GM11168 (cell line): ENCODE results near the gene MCM10.
"Not testable (repeated sequence)": the region's sequence is repeated elsewhere in the genome, so short reads cannot be mapped to it uniquely, and the experiment has no call there.

Experiments used
- in situ Hi-C: fragments of 300-500 bp; cut with MboI; formaldehyde crosslinking; loops from one replicate; pipeline ENCODE4 v1.12.0; 2022; ENCODE audit warnings: low sequenced_read_pairs; ENCODE audit not compliant: unreplicated experiment

Gene MCM10

DNA sequence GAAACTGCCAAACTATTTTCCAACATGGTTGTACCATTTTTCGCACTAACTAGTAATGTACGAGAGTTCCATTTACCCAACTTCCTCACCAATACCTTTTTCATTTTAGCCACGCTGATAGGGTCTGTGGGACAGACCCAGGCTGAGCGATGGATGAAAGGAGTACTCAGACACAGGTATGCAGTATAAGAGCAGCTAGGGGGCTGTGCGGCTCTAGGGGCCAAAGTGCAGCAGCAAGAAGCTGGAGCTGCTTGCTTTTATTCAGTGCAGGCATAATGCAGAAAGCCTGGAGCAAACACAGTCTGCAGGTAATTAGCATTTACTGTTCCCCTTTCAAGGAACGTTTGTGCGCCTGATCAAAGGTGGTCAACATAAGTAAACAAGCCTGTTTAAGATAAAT, 51.8 kb downstream of the MCM10 start:
- in situ Hi-C loops = no loop called here

DNA sequence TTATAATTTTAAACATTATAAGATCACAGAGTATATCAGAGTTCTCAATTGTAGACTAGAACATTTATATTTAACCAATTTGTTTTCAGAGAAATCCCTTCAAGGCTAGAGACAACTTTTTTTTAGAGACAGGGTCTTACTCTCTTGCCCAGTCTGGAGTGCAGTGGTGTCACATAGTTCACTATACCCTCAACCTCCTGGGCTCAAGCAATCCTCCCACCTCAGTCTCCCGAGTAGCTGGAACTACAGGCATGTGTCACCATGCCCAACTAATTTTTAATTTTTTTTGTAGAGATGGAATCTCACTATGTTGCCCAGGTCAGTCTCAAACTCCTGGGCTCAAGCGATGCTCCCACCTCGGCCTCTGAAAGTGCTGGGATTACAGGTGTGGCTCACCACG, 57.5 kb downstream of the MCM10 start:
- in situ Hi-C loops = no loop called here

DNA sequence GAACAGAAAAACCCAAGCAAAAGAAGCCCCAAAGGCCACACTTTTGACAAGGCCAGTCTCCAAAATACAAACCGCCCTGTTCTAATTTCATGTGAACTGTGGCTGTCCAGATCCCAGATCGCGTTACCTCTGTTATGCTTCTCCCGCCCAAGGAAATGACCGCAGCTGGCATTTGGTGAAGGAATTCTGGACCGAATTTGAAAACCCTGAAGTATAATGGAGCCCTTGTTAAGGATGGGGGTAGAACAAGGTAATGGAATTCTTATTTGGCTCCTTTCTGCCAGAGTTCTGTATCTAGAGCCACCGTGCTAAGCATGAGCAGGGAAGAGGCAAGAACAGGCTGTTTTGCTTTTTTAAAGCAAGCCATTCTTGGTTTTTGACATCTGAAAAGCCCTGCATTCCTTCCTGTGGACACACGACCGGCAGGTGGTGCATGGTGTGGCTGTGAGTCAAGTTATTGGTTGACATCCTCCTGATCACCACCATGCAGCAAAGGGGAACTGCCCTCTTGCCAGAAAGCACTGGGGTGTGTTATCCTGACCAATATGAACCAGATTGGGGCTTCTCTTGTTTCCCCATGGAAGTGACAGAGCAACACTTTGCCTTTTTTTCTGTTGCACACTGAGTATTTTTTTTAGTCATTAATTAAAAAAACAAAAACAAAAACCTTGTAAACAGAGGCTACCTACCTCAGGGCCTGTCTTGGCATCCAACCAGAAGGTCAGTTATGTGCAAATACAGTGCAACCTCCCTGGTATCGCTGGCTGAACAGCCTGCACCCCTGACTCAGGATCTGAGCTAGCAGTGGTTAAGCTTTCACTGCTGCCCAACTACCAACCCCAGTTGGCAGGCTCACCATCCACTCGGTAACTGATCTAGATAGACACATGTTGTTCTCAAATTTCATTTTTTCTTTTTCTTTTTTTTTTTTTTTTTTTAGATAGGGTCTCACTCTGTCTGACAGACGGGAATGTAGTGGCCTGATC, 58.6 kb downstream of the MCM10 start:
- in situ Hi-C loops = no loop called here

DNA sequence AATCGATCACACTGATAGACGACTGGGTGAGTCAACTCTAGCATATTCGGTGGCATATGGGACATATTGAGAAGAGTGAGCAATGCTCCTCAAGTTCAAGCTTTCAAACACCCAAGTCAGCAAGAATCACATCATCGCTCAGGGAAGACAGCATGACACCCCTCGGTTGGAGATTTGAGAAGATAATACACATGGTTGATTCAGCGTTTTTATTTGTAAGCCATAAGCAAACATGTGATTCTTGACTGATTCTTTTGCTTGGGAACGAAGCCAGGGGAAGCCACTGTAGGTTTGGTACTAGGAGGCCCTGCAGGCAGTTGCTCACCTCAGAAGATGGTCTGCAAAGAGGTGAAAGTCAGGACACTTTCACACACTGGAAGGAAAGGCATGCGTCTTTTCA, 60.2 kb downstream of the MCM10 start:
- in situ Hi-C loops = no loop called here

DNA sequence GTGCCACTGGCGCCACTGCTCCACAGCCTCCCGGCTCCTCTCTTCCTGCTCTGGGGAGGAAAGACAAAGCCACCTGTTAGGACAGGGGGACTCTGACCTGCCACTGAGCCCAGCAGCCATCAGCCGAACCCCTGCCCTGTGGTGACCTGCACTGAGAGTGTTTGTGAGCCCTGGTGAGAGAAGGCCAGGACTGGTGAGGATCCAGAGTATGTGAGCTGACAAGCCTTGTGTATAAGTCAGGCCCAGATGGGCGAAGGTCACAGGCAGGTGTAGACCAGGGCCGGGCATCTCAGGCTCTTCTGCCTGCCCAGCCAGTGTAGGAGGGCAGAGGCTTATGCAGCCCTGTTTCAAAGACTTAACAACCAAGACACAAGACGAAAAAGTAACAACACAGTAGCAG, 60.8 kb downstream of the MCM10 start:
- in situ Hi-C loops = no loop called here

DNA sequence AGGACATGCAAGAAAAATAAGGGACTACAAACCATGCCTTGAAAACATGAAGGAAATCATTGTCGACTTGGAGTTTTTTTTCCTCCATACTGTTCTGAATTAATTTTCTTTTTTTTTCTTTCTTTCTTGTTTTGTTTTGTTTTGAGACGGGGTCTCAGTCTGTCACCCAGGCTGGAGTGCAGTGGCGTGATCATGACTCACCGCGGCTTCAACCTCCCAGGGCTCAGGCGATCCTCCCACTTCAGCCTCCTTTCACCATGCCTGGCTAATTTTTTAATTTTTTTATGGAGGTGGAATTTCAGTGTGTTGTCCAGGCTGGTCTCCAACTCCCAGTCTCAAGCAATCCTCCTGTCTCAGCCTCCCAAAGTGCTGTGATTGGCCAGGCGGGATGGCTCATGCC, 61.2 kb downstream of the MCM10 start:
- in situ Hi-C loops = no loop called here

DNA sequence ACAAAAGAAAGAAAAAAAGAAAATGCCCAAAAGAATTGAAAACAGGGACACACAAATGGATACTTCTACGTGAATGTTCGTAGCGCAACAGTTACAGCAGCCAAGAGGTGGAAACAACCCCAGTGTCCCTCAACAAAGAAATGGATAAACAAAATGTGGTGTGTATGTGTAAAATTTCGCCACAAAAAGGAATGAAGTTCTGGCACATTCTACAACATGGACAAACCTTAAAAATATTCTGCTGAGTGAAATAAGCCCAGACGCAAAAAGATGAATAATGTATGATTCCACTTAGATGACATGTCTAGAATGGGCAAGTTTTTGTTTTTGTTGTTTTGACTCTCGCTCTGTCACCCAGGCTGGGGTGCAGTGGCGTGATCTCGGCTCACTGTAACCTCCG, 61.9 kb downstream of the MCM10 start:
- in situ Hi-C loops = no loop called here

DNA sequence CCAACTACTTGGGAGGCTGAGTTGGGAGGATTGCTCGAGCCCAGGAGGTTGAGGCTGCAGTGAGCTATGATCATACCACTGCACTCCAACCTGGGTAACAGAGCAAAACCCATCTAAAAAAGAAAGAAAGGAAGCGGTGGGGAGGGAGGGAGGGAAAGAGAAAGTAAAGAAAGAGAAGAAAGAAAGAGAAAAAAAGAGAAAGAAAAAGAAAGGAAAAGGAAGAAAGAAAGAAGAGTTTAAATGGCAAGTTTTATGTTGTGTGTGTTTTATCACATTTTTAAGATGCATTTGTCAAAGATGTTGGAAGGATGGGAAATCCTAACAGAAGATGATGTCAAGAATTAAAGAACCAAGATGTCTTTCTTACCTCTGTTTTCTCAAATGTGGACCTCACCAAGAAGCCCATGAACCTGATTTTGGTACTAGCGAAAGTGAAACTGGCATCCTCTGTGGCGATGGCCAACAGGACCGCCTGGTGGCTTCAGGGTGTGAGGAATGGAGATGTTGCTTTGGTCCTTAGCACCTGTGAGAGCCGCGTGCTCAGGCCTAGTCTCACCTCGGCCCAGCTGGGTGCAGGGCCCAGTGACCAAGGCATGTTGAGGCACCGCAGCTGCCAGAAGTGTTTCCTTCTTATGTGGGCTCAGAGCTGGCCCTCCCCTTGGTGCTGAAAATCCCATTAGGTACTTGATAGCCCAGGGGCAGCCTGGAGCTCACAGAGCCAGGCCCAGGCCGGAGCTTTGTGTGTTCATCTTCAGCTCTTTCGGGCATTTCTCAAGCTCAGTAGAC, 63.0 kb downstream of the MCM10 start:
- in situ Hi-C loops = no loop called here

DNA sequence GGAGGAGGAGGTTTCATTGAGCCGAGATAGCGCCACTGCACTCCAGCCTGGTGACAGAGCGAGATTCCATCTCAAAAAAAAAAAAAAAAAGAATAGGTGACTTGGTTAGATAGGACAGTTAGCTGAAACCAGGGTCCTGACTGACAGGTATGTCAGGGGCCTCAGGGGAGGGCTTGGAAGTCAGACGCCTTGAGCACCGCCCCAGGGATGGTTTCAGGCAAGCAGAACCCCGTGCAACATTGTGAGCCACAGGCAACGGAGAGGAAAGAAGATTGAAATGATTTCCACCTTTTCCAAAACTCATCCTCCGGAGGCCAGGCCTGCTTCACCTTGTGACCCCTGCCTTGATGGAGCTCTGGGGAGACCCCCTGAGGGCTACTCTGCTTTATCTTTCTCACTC, 64.2 kb downstream of the MCM10 start:
- in situ Hi-C loops = no loop called here

DNA sequence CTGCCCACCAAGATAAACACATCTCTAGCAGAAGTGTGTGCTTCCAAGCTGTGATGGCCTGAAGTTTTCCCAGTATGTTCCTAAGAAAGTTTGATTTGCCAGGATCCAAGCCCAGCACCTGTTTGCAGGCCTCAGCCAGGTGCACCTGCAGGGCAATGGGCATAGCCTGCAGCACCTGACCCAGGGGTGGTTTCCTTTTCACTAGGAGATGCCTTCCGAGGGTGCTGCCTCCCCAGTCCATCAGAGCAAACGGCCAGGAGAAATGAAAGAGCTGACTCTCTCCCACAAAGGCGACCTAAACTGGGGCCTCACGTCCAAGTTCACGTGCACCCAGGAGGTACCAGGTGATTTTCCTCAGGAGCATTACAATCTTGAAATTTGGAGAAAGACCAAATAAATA, 65.7 kb downstream of the MCM10 start:
- in situ Hi-C loops = no loop called here

DNA sequence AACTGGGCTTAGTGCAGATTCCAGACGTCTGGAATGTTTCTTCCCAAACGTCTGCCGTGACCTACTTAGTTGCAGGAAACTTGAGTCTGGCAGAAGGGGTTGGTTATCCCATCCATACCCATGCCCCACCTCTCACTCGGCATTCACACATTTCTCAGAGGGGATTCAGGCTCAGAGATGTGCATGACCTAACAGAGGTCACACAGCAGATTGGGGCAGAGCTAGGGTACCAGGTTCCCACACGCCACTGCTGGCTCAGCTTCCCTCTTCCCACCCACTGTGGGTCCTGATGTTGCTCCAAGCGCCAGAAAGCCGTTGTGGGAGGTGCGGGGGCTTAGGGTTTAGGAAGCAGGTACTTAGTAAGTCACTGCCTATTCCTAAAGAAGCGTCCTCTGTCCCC, 69.8 kb downstream of the MCM10 start:
- in situ Hi-C loops = no loop called here

DNA sequence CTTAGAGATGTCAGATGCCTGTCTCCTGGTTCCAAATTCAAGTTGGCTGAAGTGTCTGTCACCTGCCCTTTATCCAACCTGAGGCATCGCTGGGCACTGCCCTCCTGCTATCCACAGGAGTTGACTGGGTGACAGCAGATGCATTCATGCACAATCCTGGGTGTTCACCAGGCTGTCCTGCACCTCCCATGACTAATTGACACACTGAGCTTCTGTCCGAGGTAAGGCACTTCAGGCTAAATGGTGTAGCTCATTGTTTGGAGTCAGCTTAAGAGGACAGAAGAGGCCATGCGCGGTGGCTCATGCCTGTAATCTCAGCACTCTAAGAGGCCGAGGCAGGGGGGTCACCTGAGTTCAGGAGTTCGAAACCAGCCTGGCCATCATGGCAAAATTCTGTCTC, 70.5 kb downstream of the MCM10 start:
- in situ Hi-C loops = no loop called here

DNA sequence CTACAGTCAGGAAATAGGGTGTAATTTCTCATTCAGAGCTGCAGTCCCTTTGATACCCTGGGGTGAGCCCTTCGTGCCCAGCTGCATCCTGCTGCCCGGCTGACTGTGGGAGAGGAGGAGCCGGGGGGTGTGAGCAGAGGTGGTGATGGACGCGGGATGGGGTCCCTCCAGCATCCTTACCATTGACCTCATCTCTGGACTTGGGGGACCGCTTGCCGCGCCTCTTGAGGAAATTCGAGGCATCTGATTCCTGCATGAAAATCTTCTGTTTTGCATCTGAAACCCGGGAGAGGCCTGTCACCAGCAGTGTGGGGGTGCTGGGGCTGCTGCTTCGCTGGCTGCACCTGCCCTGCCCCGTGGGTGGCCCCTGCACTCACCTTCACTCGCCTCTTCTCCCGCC, 72.0 kb downstream of the MCM10 start:
- in situ Hi-C loops = no loop called here

DNA sequence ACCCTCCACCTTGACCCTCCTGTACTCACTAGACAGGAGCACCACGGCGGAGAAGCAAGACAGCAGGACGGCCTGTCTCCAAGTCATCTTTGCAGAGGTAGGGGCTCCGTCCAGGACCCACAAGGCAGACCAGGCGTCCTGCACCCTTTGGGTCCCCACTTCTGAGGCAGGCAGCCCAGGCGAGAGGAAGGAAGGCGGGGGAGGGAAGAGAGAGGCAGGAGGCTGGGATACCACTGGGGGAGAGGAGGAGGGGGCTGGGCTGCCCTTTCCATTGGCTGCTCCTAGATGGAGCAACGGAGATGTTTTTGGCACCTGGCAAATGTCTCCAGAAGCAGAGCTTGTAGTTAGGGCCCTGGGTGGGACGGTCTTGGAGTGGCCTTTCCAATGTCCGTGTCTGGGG, 72.8 kb downstream of the MCM10 start, which contains the start of gene UCMA:
Gene UCMA, minus strand, starts transcription at position 203 of the 400 bp plus-strand sequence. Its CDS starts 116 bp downstream, at position 87.
- in situ Hi-C loops = no loop called here

DNA sequence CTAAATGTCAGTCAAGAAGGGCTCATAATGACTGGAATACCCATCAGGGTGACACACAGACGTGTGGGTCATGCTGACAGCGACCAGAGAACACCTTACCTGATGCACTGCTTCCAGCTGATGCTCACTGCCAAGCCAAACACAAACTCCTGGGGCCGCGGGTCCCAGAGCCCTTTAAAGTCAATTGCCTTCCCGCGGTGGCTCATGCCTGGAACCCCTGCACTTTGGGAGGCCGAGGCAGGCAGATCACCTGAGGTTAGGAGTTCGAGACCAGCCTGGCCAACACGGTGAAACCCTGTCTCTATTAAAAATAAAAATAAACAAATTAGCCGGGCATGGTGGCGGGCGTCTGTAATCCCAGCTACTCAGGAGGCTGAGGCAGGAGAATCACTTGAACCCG, 73.4 kb downstream of the MCM10 start:
- in situ Hi-C loops = not testable (repeated sequence)

DNA sequence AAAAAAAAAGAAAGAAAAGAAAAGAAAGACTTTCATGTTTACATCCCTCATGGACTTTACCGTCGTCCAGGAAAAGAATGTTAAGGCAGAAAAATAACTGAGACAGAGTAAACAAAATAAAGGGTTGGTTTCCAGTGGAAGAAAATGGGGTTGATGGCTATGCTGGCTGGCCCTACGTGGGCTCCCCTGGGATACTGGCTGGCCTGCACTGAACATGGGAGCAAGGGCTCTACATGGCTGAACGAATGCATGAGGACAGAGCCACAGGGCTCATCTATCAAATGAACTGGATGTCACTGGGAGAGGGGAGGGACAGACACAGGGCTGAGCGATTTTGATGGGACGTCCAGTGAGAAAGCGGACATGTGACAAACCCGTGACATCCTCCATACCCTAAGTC, 75.3 kb downstream of the MCM10 start:
- in situ Hi-C loops = no loop called here

DNA sequence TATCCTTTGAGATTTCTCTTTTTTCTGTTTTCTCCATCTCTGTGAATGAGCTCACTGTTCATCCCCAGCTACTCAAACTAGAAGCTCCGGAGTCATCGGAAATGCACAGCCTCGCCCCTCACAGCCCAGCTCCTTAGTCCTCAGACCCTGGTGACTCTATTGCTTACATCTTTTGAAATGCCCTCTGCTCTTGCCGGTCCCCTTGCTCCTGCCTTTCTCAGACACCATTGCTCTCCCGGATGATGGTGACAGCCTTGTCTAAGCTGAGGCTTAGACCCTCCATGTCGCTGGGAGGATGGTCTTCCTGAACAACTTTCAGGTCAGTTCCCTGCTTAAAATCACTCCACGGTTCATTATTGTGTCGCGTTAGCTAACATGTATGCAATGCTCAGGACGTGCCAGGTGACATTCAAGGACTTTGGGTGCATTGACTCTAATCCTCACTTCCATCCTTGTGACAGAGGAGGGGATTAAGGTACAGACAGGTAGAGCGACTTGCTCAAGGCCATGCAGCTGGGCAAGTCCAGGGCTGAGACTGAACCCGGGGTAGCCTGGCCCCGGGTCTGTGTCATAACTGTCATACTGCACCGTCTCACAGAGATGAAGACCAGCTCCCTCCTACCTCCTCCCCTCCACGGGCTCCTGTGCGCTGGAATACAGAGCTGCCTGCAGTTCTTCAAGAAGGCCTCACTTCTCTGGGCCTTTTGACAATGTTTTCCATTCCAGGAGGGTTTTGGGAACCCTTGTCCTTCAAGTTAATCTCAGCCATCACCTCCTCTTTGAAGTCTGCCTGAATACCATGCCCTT, 77.1 kb downstream of the MCM10 start:
- in situ Hi-C loops = no loop called here

DNA sequence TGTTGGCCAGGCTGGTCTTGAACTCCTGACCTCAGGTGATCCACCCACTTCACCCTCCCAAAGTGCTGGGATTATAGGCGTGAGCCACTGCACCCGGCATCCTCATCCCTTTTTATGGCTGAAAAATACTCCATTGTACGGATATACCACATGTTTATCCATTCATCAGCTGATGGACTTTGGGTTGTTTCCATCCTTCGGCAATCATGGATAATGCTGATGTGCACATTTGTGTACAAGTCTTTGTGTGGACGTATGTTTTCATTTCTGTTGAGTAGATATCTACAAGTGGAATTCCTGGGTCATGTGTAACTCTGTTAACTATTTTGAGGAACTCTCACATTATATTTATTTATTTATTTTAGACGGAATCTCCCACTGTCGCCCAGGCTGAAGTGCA, 78.6 kb downstream of the MCM10 start:
- in situ Hi-C loops = no loop called here

DNA sequence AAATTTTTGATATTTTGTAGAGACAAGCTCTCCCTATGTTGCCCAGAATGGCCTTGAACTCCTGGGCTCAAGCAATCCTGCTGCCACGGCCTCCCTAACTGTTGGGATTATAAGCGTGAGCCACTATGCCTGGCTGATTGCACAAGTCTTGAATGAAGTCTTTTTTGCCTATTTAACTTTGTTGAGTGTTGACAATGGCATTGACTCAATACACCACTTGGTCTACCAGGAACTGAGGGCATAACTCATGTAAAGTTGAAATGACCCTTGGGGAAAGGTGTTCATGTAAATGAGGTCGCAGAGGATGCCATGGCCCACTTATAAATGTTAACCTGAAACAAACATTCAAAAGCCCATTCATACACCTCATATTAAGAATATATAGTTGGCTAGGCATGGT, 80.3 kb downstream of the MCM10 start:
- in situ Hi-C loops = no loop called here

DNA sequence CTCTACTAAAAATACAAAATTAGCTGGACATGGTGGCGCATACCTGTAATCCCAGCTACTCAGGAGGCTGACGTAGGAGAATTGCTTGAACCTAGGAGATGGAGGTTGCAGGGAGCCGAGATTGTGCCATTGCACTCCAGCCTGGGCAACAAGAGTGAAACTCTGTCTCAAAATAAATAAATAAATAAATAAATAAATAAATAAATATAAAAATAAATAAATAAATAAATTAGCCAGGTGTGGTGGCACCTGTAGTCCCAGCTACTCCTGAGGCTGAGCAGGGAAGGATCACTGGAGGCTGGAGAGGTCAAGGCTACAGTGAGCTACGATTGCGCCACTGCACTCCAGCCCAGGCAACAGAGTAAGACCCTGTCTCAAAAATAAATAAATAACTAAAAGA, 80.9 kb downstream of the MCM10 start:
- in situ Hi-C loops = not testable (repeated sequence)

DNA sequence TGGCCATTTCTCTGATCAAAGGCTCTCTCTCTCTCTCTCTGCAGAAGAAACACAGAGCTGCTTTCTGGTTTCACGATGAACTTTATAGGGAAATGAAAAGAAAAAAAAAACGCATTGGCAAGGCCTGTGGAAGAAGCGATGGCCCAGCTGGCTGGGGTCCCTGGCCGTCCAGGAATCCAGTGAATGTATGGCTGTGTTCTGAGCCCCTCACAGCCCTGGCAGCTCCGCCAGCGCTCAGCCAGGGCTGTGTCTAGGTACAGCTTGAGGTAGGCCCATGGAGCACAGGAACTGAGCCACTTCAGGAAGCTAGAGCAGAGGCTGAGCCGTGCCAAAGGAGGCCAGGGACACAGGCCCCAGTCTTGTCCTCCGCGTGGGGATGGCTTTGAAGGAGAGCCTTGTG, 85.9 kb downstream of the MCM10 start:
- in situ Hi-C loops = no loop called here
